ENCODE data around the gene TMEM244. TPM values are rescaled to one million over a fixed set of nuclear protein-coding genes. Genes with fewer than 3 reads are reported as not detected.

Gene TMEM244
- not detected for total RNA-seq

GRCh38 chr6:129860908-129861665 is at the start of gene TMEM244:
TMEM244 (minus strand) TSS chr6:129861315; CDS start chr6:129861188, 127 bp downstream.
- no peak for TF ChIP-seq CTCF (IDR thresholded peaks at IDR 0.05)
- no peak for ATAC-seq (ENCODE audit: low FRiP score)
- DNase-seq (ENCODE audit: low spot score), result no peak

- ATAC-seq (ENCODE audit: low FRiP score) (no peak), DNase-seq (ENCODE audit: low spot score) (no peak)
- no peak for TF ChIP-seq CTCF (IDR thresholded peaks at IDR 0.05)
These were observed 47.7 kb upstream of the TMEM244 start for GRCh38 chr6:129908858-129909257.

- TF ChIP-seq CTCF (IDR thresholded peaks at IDR 0.05), result no peak
- DNase-seq (ENCODE audit: low spot score) (no peak), ATAC-seq (ENCODE audit: low FRiP score) (no peak)
These were observed 47.2 kb upstream of the TMEM244 start for GRCh38 chr6:129908356-129908755.

GRCh38 chr6:129906515-129907077 is 45.5 kb upstream of the TMEM244 start:
- ATAC-seq (ENCODE audit: low FRiP score) (no peak), DNase-seq (ENCODE audit: low spot score) (no peak)
- TF ChIP-seq CTCF (IDR thresholded peaks at IDR 0.05), result no peak

GRCh38 chr6:129903082-129903481 is 42.0 kb upstream of the TMEM244 start:
- ATAC-seq (ENCODE audit: low FRiP score), result no peak
- no peak for DNase-seq (ENCODE audit: low spot score)
- TF ChIP-seq CTCF (IDR thresholded peaks at IDR 0.05), result no peak

- no peak for DNase-seq (ENCODE audit: low spot score)
- TF ChIP-seq CTCF (IDR thresholded peaks at IDR 0.05), result no peak
- no peak for ATAC-seq (ENCODE audit: low FRiP score)
These were observed 41.6 kb upstream of the TMEM244 start for GRCh38 chr6:129902681-129903080.

- no peak for TF ChIP-seq CTCF (IDR thresholded peaks at IDR 0.05)
- no peak for DNase-seq (ENCODE audit: low spot score)
- ATAC-seq (ENCODE audit: low FRiP score), result no peak
These were observed 40.8 kb upstream of the TMEM244 start for GRCh38 chr6:129901910-129902309.
